KOPT-K1 (cell line): Measurements from ENCODE around the gene MTERF4.

Source experiments
- H3K27ac ChIP-seq: fragments of 200-600 bp; sonication (generic); 2 replicates; pipeline ENCODE4 v1.5.1; 2016; ENCODE audit warnings: antibody characterized with exemption, mild to moderate bottlenecking, low read depth, low read length; ENCODE audit not compliant: poor library complexity, severe bottlenecking
- H3K36me3 ChIP-seq: fragments of 200-600 bp; sonication (generic); 2 replicates; pipeline ENCODE4 v1.5.1; 2017; ENCODE audit warnings: antibody characterized with exemption, mild to moderate bottlenecking, low read length, moderate library complexity; ENCODE audit not compliant: insufficient read depth
- H3K9me3 ChIP-seq: fragments of 200-600 bp; sonication (generic); 2 replicates; pipeline ENCODE4 v1.5.1; 2017; ENCODE audit warnings: antibody characterized with exemption, low read length, mild to moderate bottlenecking; ENCODE audit not compliant: insufficient read depth, poor library complexity, severe bottlenecking

The MTERF4 gene

DNA sequence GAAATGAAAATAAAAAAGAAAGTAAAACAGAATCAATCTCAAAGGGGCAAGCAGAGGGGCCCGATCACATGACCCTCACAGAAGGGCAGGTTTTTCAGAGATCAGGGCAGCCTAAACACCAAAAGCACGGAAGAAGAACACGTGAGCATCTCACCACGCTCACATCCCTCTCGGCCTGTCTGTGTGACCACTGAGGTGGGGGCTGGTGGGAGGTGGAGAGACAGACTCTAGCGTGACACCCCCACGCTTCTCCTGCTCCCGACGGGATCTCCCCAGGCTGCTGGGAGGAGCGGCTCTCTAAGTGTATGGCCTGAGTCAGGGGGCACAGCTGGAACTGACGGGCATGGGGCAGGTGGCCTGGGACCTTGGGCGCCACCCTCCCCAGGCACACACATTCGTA, 23.5 kb upstream of the MTERF4 start:
- Histone ChIP-seq H3K36me3 (peaks cover 79% of the 10 kb centered on the region), H3K27ac (no peak overlapping the region), H3K9me3 (no peaks in the 10 kb centered on the region)

DNA sequence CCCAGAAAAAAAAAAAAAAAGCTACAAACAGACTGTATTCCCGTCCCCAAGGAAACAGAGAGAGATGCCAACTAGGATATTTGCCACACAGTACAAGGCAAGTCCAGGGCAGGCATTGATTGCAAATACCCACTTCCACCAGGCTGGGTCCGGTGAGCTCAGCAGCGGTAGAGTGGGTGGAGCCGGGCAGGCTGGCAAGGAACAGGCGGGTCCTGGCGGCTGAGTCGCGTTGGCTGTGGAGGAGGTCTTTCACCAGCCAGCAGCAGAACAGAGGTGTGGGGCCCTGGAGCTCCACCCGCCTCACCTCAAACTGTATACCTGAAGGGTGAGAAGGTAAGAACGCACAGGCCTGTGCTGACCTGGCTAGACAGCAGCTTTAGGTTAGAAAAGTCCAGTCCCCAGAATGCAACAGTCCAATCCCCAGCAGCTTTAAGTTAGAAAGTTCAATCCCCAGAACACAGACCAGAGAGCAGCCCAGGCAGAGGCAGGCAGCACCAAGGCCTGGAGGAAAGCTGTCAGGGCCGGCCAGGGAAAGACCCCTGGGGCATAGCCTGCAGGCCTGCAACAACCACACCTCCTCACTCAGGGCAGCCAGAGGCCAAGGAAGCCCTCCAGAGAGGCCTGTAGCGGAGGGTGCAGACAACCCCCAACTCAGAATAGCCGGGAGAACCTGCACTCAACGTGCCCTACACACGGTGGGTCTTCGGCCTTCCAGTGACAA, 21.9 kb upstream of the MTERF4 start:
- Histone ChIP-seq H3K9me3 (no peaks in the 10 kb centered on the region), H3K27ac (no peak overlapping the region), H3K36me3 (peaks cover 70% of the 10 kb centered on the region)

- Histone ChIP-seq H3K9me3 (no peaks in the 10 kb centered on the region), H3K36me3 (peaks cover 62% of the 10 kb centered on the region), H3K27ac (no peak overlapping the region)
Observed at GRCh38 chr2:241122376-241123002, 20.4 kb upstream of the MTERF4 start.

DNA sequence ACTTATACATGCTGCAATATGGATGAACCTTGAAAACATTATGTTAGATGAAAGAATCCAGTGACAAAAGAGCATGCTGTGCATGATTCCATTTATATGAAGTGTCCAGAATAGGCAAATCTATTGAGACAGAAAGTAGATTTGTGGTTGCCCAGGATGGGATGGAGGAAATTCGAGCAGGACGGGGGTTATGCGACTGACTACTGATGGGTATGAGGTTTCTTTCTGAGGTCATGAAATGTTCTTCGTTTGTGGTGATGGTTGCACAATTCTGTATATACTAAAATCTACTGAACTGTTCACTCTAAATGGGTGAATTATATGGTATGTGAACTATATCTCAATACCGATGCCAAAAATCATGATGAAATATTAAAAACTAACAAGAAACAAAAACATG, 18.9 kb upstream of the MTERF4 start:
- Histone ChIP-seq H3K36me3 (peaks cover 60% of the 10 kb centered on the region), H3K27ac (no peak overlapping the region), H3K9me3 (no peaks in the 10 kb centered on the region)

DNA sequence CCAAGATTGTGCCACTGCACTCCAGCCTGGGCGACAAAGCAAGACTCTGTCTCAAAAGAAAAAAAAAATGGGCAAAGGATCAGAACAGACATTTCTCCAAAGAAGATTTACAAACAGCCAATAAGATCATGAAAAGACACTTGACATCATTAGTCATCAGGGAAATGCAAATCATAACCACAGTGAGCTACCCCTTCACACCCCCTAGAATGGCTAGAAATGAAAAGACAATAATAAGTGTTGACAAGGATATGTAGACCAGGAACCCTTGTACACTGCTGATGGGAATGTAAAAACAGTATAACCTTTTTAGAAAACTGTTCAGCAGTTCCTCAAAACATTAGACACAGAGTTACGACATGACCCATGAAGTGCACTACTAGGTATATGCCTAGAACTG, 18.4 kb upstream of the MTERF4 start:
- peaks cover 58% of the 10 kb centered on the region for H3K36me3 ChIP-seq
- H3K27ac ChIP-seq = no peak overlapping the region
- H3K9me3 ChIP-seq = no peaks in the 10 kb centered on the region

GRCh38 chr2:241118737-241119505, 16.8 kb upstream of the MTERF4 start:
- no peak overlapping the region for H3K27ac ChIP-seq
- peaks cover 67% of the 10 kb centered on the region for H3K36me3 ChIP-seq

GRCh38 chr2:241116606-241117560, 14.8 kb upstream of the MTERF4 start:
- Histone ChIP-seq H3K36me3 (peaks cover 66% of the 10 kb centered on the region), H3K9me3 (no peaks in the 10 kb centered on the region), H3K27ac (no peak overlapping the region)

More at GRCh38 chr2:241118737-241119505, 16.8 kb upstream of the MTERF4 start:
- no peaks in the 10 kb centered on the region for H3K9me3 ChIP-seq

- H3K36me3 ChIP-seq = peaks cover 64% of the 10 kb centered on the region
- H3K27ac ChIP-seq = no peak overlapping the region
- no peaks in the 10 kb centered on the region for H3K9me3 ChIP-seq
Observed at GRCh38 chr2:241115361-241115760, 13.3 kb upstream of the MTERF4 start.

GRCh38 chr2:241114836-241115235, 12.7 kb upstream of the MTERF4 start:
- Histone ChIP-seq H3K9me3 (no peaks in the 10 kb centered on the region), H3K36me3 (peaks cover 60% of the 10 kb centered on the region), H3K27ac (no peak overlapping the region)

DNA sequence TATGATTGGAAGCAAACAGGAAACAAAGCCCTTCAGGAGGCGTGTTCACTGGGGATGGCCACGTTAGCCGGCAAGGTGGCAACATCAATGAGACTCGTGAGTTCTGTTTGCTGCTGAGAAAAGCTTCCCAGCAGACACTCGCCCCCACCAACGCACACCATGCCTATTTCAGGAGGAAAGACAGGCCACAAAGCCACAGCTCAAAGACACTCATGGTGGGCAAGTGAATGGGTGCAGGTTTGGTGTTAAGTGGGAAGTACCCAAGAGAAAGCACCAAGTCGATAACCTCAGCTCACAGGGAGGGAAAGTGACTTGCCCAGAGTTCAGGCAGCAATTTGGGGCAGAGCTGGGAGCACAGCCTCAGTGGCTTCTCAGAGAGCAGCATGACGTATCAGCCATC, 10.5 kb upstream of the MTERF4 start:
- peaks cover 71% of the 10 kb centered on the region for H3K36me3 ChIP-seq
- H3K27ac ChIP-seq = no peak overlapping the region

GRCh38 chr2:241112046-241112445, 10.0 kb upstream of the MTERF4 start:
- H3K9me3 ChIP-seq = no peaks in the 10 kb centered on the region
- peaks cover 75% of the 10 kb centered on the region for H3K36me3 ChIP-seq
- no peak overlapping the region for H3K27ac ChIP-seq

More for the DNA sequence above, 10.5 kb upstream of the MTERF4 start:
- H3K9me3 ChIP-seq = no peaks in the 10 kb centered on the region

DNA sequence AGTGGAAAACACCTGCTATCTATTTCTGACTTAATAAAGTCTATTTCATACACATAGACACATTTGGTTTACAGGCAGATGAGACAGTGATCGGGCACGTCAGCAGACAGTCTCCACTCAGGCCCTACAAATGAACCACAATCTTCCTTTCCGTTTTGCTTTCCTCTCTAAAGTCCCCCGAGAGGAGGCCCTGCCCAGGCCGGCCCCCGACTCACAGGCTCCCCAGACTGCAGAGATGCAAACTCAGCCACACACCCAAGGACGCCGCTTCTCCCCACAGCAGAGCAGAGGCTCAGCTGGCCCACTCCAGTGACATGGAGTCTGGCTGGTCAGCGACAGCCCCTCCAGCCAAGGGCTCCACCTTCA, 9.3 kb upstream of the MTERF4 start:
- H3K36me3 ChIP-seq = peaks cover 75% of the 10 kb centered on the region
- no peaks in the 10 kb centered on the region for H3K9me3 ChIP-seq
- no peak overlapping the region for H3K27ac ChIP-seq

GRCh38 chr2:241110607-241111439, 8.7 kb upstream of the MTERF4 start:
- Histone ChIP-seq H3K9me3 (no peaks in the 10 kb centered on the region), H3K36me3 (peaks cover 69% of the 10 kb centered on the region), H3K27ac (no peak overlapping the region)

DNA sequence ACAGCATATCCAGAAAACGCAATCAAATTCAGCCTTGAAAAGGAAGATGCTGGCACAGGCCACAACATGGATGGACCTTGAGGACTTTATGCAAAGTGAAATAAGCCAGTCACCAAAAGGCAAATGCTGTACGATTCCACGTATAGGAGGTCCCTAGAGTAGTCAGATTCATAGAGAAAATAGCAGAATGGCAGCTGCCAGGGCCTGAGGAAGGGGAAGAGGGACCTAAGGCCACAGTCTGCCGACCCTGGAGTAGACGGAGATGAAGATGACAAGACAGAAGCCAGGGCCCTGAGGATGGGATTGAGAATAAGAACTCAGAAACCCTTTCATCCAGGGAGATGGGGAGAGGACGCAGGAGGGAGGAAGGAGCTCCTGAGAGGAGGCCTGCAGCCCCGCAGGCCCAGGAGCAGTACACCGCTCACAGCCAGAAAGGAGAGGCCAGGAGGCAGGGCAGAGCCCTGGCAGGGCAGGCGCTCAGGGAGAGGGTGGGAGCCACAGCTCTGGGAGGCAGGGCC, 8.1 kb upstream of the MTERF4 start:
- no peak overlapping the region for H3K27ac ChIP-seq
- H3K9me3 ChIP-seq = no peaks in the 10 kb centered on the region
- peaks cover 64% of the 10 kb centered on the region for H3K36me3 ChIP-seq
